K562 (cell line): ENCODE data around the gene NTRK3. TPM values are rescaled to one million over a fixed set of nuclear protein-coding genes. Genes with fewer than 3 reads are reported as not detected.

ENCODE experiments used
- ATAC-seq: fragments of 200-7000 bp; cut with Tn5 transposase; 3 replicates; pipeline ENCODE4 v1.9.1; 2020; ENCODE audit warnings: moderate library complexity
- BruUV-seq: library from RNA; stranded (reverse); fragments of 400-500 nt; replicated peaks from 2 replicates; lab custom pipeline; 2021; lab: Mats Ljungman, UMichigan
- CTCF ChIA-PET: fragments of 300-600 bp; formaldehyde crosslinking; extraction: SDS; loops from one replicate; lab custom pipeline; 2021; ENCODE audit warnings: low intra/inter-chr PET ratio; lab: Yijun Ruan, JAX
- POLR2A ChIA-PET: fragments of 300-600, 350-650 bp; sonication (Branson Sonifier 250); formaldehyde crosslinking; extraction: SDS; loops from one replicate; lab custom pipeline; 2021; ENCODE audit warnings: antibody characterized with exemption, inconsistent platforms; lab: Yijun Ruan, JAX
- DNase-seq, 4 experiments: peaks; one replicate each; pipeline versions ENCODE4 v3.0.0 to v3.0.0-alpha.2; 2011 to 2018; ENCODE audit warnings: low spot score in 3 of 4, mixed read lengths in 3 of 4; ENCODE audit errors: extremely low read depth in 1 of 4
- FAIRE-seq: peaks from 2 replicates; lab custom pipeline; 2011; peaks lifted over from hg19 to GRCh38; lab: Jason Lieb, UNC
- H2AFZ ChIP-seq: 2 replicates; pipeline ENCODE4 v1.6.0; 2011; ENCODE audit warnings: low read depth, low read length, control low read depth, inconsistent platforms
- H3K27ac ChIP-seq: fragments of 200-600 bp; 3 replicates; pipeline ENCODE4 v1.8.0; 2011; ENCODE audit warnings: low read depth, mild to moderate bottlenecking, control low read depth, inconsistent platforms, low read length, moderate library complexity, mixed read lengths; ENCODE audit errors: extremely low read depth
- H3K27me3 ChIP-seq, 2 experiments: fragments of 300-600 bp in 1 of 2; 2 replicates in 1 of 2; 3 replicates in 1 of 2; pipeline versions ENCODE4 v1.6.0 to v1.8.0; 2011; ENCODE audit warnings: inconsistent platforms in 2 of 2, low read length in 2 of 2, mild to moderate bottlenecking in 1 of 2, mixed read lengths in 1 of 2, moderate library complexity in 1 of 2; ENCODE audit not compliant: control insufficient read depth in 2 of 2, insufficient read depth in 2 of 2
- H3K36me3 ChIP-seq: fragments of 300-600 bp; 3 replicates; pipeline ENCODE4 v1.8.0; 2011; ENCODE audit warnings: mild to moderate bottlenecking, low read length, inconsistent platforms; ENCODE audit not compliant: control insufficient read depth, insufficient read depth
- H3K4me1 ChIP-seq, 2 experiments: fragments of 200-600 bp in 1 of 2; replicated peaks in 1 of 2; 2 replicates in 1 of 2; 3 replicates in 1 of 2; pipeline versions ENCODE4 v1.5.1 to v1.8.0; 2011; ENCODE audit warnings: inconsistent platforms in 2 of 2, low read length in 2 of 2, mild to moderate bottlenecking in 1 of 2, mixed read lengths in 1 of 2, moderate library complexity in 1 of 2; ENCODE audit not compliant: control insufficient read depth in 2 of 2, insufficient read depth in 2 of 2
- H3K4me2 ChIP-seq: 2 replicates; pipeline ENCODE4 v1.6.1; 2011; ENCODE audit warnings: low read length, control low read depth, inconsistent platforms, mixed read lengths; ENCODE audit not compliant: insufficient read depth
- H3K4me3 ChIP-seq: fragments of 200-600 bp; sonication (generic), shearing (Covaris generic); 2 replicates; pipeline ENCODE4 v1.5.1; 2016; ENCODE audit warnings: control low read depth, inconsistent platforms
- H3K79me2 ChIP-seq: fragments of 200-600 bp; 3 replicates; pipeline ENCODE4 v1.8.0; 2011; ENCODE audit warnings: low read length, inconsistent platforms; ENCODE audit not compliant: control insufficient read depth, insufficient read depth
- H3K9ac ChIP-seq, 2 experiments: 2 replicates each; pipeline versions ENCODE4 v1.6.0 to v1.6.1; 2011; ENCODE audit warnings: low read depth in 2 of 2, low read length in 2 of 2, control low read depth in 1 of 2, inconsistent platforms in 1 of 2, mild to moderate bottlenecking in 1 of 2, mixed read lengths in 1 of 2; ENCODE audit not compliant: insufficient read depth in 1 of 2
- H3K9me1 ChIP-seq: one replicate; pipeline ENCODE4 v1.6.0; 2011; ENCODE audit warnings: inconsistent platforms, mild to moderate bottlenecking, low read length, moderate library complexity; ENCODE audit not compliant: control insufficient read depth, insufficient read depth
- H3K9me3 ChIP-seq: replicated peaks from 2 replicates; pipeline ENCODE4 v1.5.1; 2011; ENCODE audit warnings: low read depth, low read length, inconsistent platforms; ENCODE audit not compliant: control insufficient read depth, insufficient read depth
- H4K20me1 ChIP-seq: replicated peaks from 2 replicates; pipeline ENCODE4 v1.6.1; 2011; ENCODE audit warnings: low read length, inconsistent platforms, mixed read lengths; ENCODE audit not compliant: control insufficient read depth, insufficient read depth
- ETV1 ChIP-seq: fragments of 450-650 bp; conservative IDR thresholded peaks from 2 replicates; pipeline ENCODE4 v1.6.1; 2016; ENCODE audit warnings: missing genetic modification characterization, control low read depth, low read depth, missing compliant biosample characterization
- FOXK2 ChIP-seq, 2 experiments: fragments of 450-650 bp; IDR thresholded peaks in 1 of 2; conservative IDR thresholded peaks in 1 of 2; 2 replicates each; pipeline ENCODE4 v1.6.1; 2016; ENCODE audit warnings: low read depth in 2 of 2, mild to moderate bottlenecking in 1 of 2
- GABPA ChIP-seq: fragments of 200-800 bp; sonication (Bioruptor generic); conservative IDR thresholded peaks from 2 replicates; pipeline ENCODE4 v1.6.1; 2016; ENCODE audit warnings: low read depth, missing genetic modification characterization, missing compliant biosample characterization
- GTF2A2 ChIP-seq: IDR thresholded peaks from 2 replicates; pipeline ENCODE4 v1.6.1; 2016; ENCODE audit warnings: mild to moderate bottlenecking, missing genetic modification characterization, missing compliant biosample characterization
- HDGF ChIP-seq: fragments of 450-650 bp; IDR thresholded peaks from 2 replicates; pipeline ENCODE4 v1.6.1; 2016
- KDM4B ChIP-seq, 2 experiments: fragments of 450-650 bp in 1 of 2; sonication (generic) in 1 of 2; IDR thresholded peaks; 2 replicates each; pipeline ENCODE4 v1.6.1; 2016 to 2017; ENCODE audit warnings: borderline replicate concordance in 2 of 2, antibody characterized with exemption in 1 of 2, low read depth in 1 of 2, mild to moderate bottlenecking in 1 of 2
- NFIC ChIP-seq: fragments of 450-650 bp; IDR thresholded peaks from 2 replicates; pipeline ENCODE4 v1.6.1; 2017; ENCODE audit warnings: mild to moderate bottlenecking, inconsistent platforms
- PHF8 ChIP-seq: fragments of 200-600 bp; sonication (generic); IDR thresholded peaks from 2 replicates; pipeline ENCODE4 v1.6.1; 2012; ENCODE audit warnings: mixed run types, mild to moderate bottlenecking, inconsistent platforms, low read length, moderate library complexity, borderline replicate concordance
- PTTG1 ChIP-seq: fragments of 450-650 bp; IDR thresholded peaks from 2 replicates; pipeline ENCODE4 v1.6.1; 2016; ENCODE audit warnings: low read depth, mild to moderate bottlenecking, missing genetic modification characterization, missing compliant biosample characterization
- SMAD1 ChIP-seq: fragments of 150-350 bp; IDR thresholded peaks from 2 replicates; pipeline ENCODE4 v1.6.1; 2014; ENCODE audit warnings: low read length, low read depth; ENCODE audit not compliant: partially characterized antibody
- SMARCC2 ChIP-seq: fragments of 450-650 bp; IDR thresholded peaks from 2 replicates; pipeline ENCODE4 v1.6.1; 2017; ENCODE audit warnings: antibody characterized with exemption, moderate library complexity, mild to moderate bottlenecking, low read depth
- TCFL5 ChIP-seq: fragments of 250-450 bp; sonication (Bioruptor Pico); conservative IDR thresholded peaks from 2 replicates; pipeline ENCODE4 v1.6.1; 2021; ENCODE audit warnings: mild to moderate bottlenecking, moderate library complexity, matching md5 sums
- TSC22D4 ChIP-seq: fragments of 450-650 bp; IDR thresholded peaks from 2 replicates; pipeline ENCODE4 v1.6.1; 2016; ENCODE audit warnings: missing genetic modification characterization, missing biosample characterization, control low read depth
- ZBTB11 ChIP-seq, 3 experiments: fragments of 200-800 bp in 1 of 3; fragments of 250-450 bp in 1 of 3; fragments of 450-650 bp in 1 of 3; sonication (Bioruptor Pico) in 1 of 3; sonication (Bioruptor generic) in 1 of 3; formaldehyde crosslinking in 1 of 3; IDR thresholded peaks; 2 replicates each; pipeline versions ENCODE4 v1.6.1 to v1.8.0; 2016 to 2022; ENCODE audit warnings: mild to moderate bottlenecking in 2 of 3, missing genetic modification characterization in 2 of 3, missing compliant biosample characterization in 1 of 3, moderate library complexity in 1 of 3
- ZNF830 ChIP-seq: fragments of 250-450 bp; sonication (Bioruptor Pico); IDR thresholded peaks from 2 replicates; pipeline ENCODE4 v1.5.0; 2021; ENCODE audit warnings: mild to moderate bottlenecking
- WGBS: fragments of 100-300 bp; shearing (Covaris generic); methylation state at CpG from one replicate; pipeline ENCODE4 v1.1.6; 2016; ENCODE audit warnings: low coverage, mixed read lengths; ENCODE audit not compliant: insufficient coverage; ENCODE audit errors: missing lambda C conversion rate; 5-methylcytosine and 5-hydroxymethylcytosine counted together
- in situ Hi-C: fragments of 300-500 bp; cut with MboI; formaldehyde crosslinking; loops from 4 replicates; pipeline ENCODE4 v1.15.0; 2018; ENCODE audit warnings: inconsistent platforms, mixed read lengths
- intact Hi-C: fragments of 100-400 bp; cut with micrococcal nuclease; formaldehyde crosslinking; loops from 2 replicates; pipeline ENCODE4 v1.14.2; 2022
- polyA plus RNA-seq, 8 experiments: library from polyadenylated mRNA; depleted of rRNA in 4 of 8; stranded (reverse) in 5 of 8; unstranded in 3 of 8; fragments of >200 nt; fragmentation: Nextera tagmentation in 2 of 8; fragmentation: Illumina TruSeq in 1 of 8; extraction: Ambion mirVana in 2 of 8; extraction: Trizol in 1 of 8; gene quantifications; 2 replicates each; pipeline versions ENCODE4 v1.2.1 to v1.2.3, GENCODE V29; 2011 to 2014; ENCODE audit warnings: inconsistent platforms in 1 of 8, missing spikeins in 1 of 8
- total RNA-seq, 7 experiments: library from RNA; depleted of rRNA in 6 of 7; stranded (reverse); fragments of >200 nt in 6 of 7; fragmentation: Illumina TruSeq in 2 of 7; extraction: Trizol in 2 of 7; gene quantifications; 2 replicates each; pipeline versions ENCODE4 v1.2.1 to v1.2.3, GENCODE V29; 2011 to 2021; ENCODE audit warnings: low replicate concordance in 1 of 7

NTRK3 gene
- total and polyA plus RNA-seq, 9 of the 15 experiments (the other 6 are each of a cell fraction or from before 2014, with no cell fraction given) = 0.11 to 0.13 TPM; not detected in 7

GRCh38 chr15:88046576-88047129, 209.9 kb downstream of the NTRK3 start (continued):
- TF ChIP-seq ZBTB11 (CRISPR knock-in tag; IDR thresholded peaks at IDR 0.05) (no peak), TSC22D4 (no peak), TCFL5 (no peak)

GRCh38 chr15:88043396-88043795, 213.1 kb downstream of the NTRK3 start:
- Histone ChIP-seq H3K27me3 (no peaks in the 10 kb centered on the region; a peak in 1 of 5 replicates), H3K79me2 (no peaks in the 10 kb centered on the region), H4K20me1 (no peaks in the 10 kb centered on the region), H3K4me1 (no peaks in the 10 kb centered on the region), H3K36me3 (no peaks in the 10 kb centered on the region), H3K9ac (no peak overlapping the region), H3K4me2 (no peak overlapping the region), H3K27ac (no peak overlapping the region), H3K9me1 (no peaks in the 10 kb centered on the region), H3K4me3 (no peak overlapping the region), H3K9me3 (no peaks in the 10 kb centered on the region), H2AFZ (no peak overlapping the region)
- BruUV-seq = no TSS peak
- WGBS = 0% methylated on average over 1 of the region's 1 CpG
- intact Hi-C loops (no loop called here), in situ Hi-C loops (no loop called here)
- POLR2A ChIA-PET = no interaction called here
- DNase-seq (no peak), ATAC-seq (no peak), FAIRE-seq (no peak)
- CTCF ChIA-PET = no interaction called here
- no peak for TF ChIP-seq FOXK2 (conservative IDR thresholded peaks at IDR 0.05 in 1 of 2, IDR thresholded peaks at IDR 0.05 in 1 of 2; ENCODE audit: low read depth in 2 of 2)
- no peak for TF ChIP-seq ETV1 (tag)
- TF ChIP-seq SMARCC2 = no peak
- TF ChIP-seq GABPA (tag) = no peak
- TF ChIP-seq PTTG1 (tag) = no peak
- no peak for TF ChIP-seq GTF2A2 (tag)
- no peak for TF ChIP-seq NFIC
- no peak for TF ChIP-seq SMAD1
- TF ChIP-seq HDGF = no peak
- TF ChIP-seq ZNF830 (CRISPR knock-in tag) = no peak
- TF ChIP-seq KDM4B (IDR thresholded peaks at IDR 0.05; ENCODE audit: borderline replicate concordance in 2 of 2, low read depth in 1 of 2) = no peak
- TF ChIP-seq PHF8 = no peak
